ENCODE measurements around the gene KCNQ1. TPM values are rescaled to one million over a fixed set of nuclear protein-coding genes. Genes with fewer than 3 reads are reported as not detected.

Gene KCNQ1
- total and polyA plus RNA-seq, 2 donors (not counting 3 experiments of a cell fraction or from before 2014, with no cell fraction given), result 0.07 to 0.09 TPM

- no peak overlapping the region for H3K27ac ChIP-seq (ENCODE audit: insufficient read depth, low read depth, low read length)
- H3K9me3 ChIP-seq (replicated peaks; ENCODE audit: control insufficient read depth, insufficient read depth, low read length), result no peaks in the 10 kb centered on the region
- H3K4me3 ChIP-seq (replicated peaks in 1 of 3; ENCODE audit: insufficient read depth in 1 of 3, low read depth in 1 of 3, low read length in 3 of 3), result no peak overlapping the region
- H2AFZ ChIP-seq (ENCODE audit: low read depth, low read length), result no peak overlapping the region
- H3K9me1 ChIP-seq (replicated peaks; ENCODE audit: control insufficient read depth, extremely low read depth, insufficient read depth, low read length), result no peaks in the 10 kb centered on the region
- FAIRE-seq, result no peak
- no peaks in the 10 kb centered on the region for H4K20me1 ChIP-seq (replicated peaks; ENCODE audit: control insufficient read depth, extremely low read depth, insufficient read depth, low read length)
- no peak overlapping the region for H3K9ac ChIP-seq (replicated peaks; ENCODE audit: extremely low read depth, insufficient read depth, low read length)
- no peak for DNase-seq (ENCODE audit: low read depth, low spot score)
- dilution Hi-C loops (cut with MboI; ENCODE audit: extremely low pct_ligation_motif_present, low sequenced_read_pairs), result no loop called here
- no peak for TF ChIP-seq POLR2AphosphoS5 (IDR thresholded peaks at IDR 0.05; ENCODE audit: insufficient read depth, low read depth, low read length)
- no peak for TF ChIP-seq CTCF (IDR thresholded peaks at IDR 0.05; ENCODE audit: extremely low read depth in 1 of 2, insufficient read depth in 1 of 2, low read depth in 1 of 2, low read length in 2 of 2)
- no peak for TF ChIP-seq FOS (IDR thresholded peaks at IDR 0.05; ENCODE audit: borderline replicate concordance, insufficient read depth, low read length)
- TF ChIP-seq MAX (IDR thresholded peaks at IDR 0.05; ENCODE audit: insufficient read depth, insufficient read length), result no peak
- TF ChIP-seq EZH2 (IDR thresholded peaks at IDR 0.05; ENCODE audit: borderline replicate concordance, low read depth, low read length, severe bottlenecking), result no peak
- no peak for TF ChIP-seq MYC (IDR thresholded peaks at IDR 0.05; ENCODE audit: low read depth, low read length)
- no peak for TF ChIP-seq POLR2A (IDR thresholded peaks at IDR 0.05; ENCODE audit: low read depth, low read length)
- TF ChIP-seq GATA2 (IDR thresholded peaks at IDR 0.05; ENCODE audit: insufficient read depth, insufficient read length, low read depth, low read length), result no peak
- TF ChIP-seq JUN (IDR thresholded peaks at IDR 0.05; ENCODE audit: borderline replicate concordance, insufficient read depth, insufficient read length, low read depth), result no peak
- H3K4me2 ChIP-seq (ENCODE audit: insufficient read depth, low read length), result no peak overlapping the region
- intact Hi-C loops (cut with micrococcal nuclease), result no loop called here
- BruUV-seq (replicated peaks), result no TSS peak
- H3K79me2 ChIP-seq (ENCODE audit: control insufficient read depth, insufficient read depth, low read length), result no peaks in the 10 kb centered on the region
- POLR2A ChIA-PET, result no interaction called here
- CTCF ChIA-PET, result no interaction called here
- no peaks in the 10 kb centered on the region for H3K27me3 ChIP-seq (ENCODE audit: control insufficient read depth in 2 of 2, insufficient read depth in 2 of 2, low read length in 2 of 2)
- H3K4me1 ChIP-seq (ENCODE audit: control insufficient read depth, extremely low read depth, insufficient read depth, low read length), result no peaks in the 10 kb centered on the region
- H3K36me3 ChIP-seq (ENCODE audit: control insufficient read depth in 2 of 2, extremely low read depth in 1 of 2, insufficient read depth in 2 of 2, low read length in 2 of 2), result no peaks in the 10 kb centered on the region
These were observed 394.0 kb downstream of the KCNQ1 start for GRCh38 chr11:2838676-2839294.
